Liver (tissue), 3 donors: ENCODE results near the gene MAMSTR.

Source experiments
- ATF3 ChIP-seq: IDR thresholded peaks from 2 replicates; pipeline ENCODE4 v1.6.1; 2016; ENCODE audit warnings: antibody characterized with exemption
- CTCF ChIP-seq: fragments of 150-350 bp; IDR thresholded peaks from 2 replicates; pipeline ENCODE4 v1.5.1; 2017; ENCODE audit warnings: improper control_type of control experiment, low read depth, low read length; ENCODE audit not compliant: missing input control
- FOXA1 ChIP-seq: IDR thresholded peaks from 2 replicates; pipeline ENCODE4 v1.6.1; 2016; ENCODE audit warnings: antibody characterized with exemption
- MAX ChIP-seq: IDR thresholded peaks from 2 replicates; pipeline ENCODE4 v1.6.1; 2016; ENCODE audit warnings: antibody characterized with exemption
- RAD21 ChIP-seq, 2 donors: IDR thresholded peaks; 2 replicates each; pipeline ENCODE4 v1.6.1; 2016; ENCODE audit warnings: antibody characterized with exemption in 2 of 2, mild to moderate bottlenecking in 2 of 2
- REST ChIP-seq: IDR thresholded peaks from 2 replicates; pipeline ENCODE4 v1.6.1; 2016; ENCODE audit warnings: antibody characterized with exemption, mild to moderate bottlenecking
- RXRA ChIP-seq, 2 donors: IDR thresholded peaks; 2 replicates each; pipeline ENCODE4 v1.6.1; 2017 to 2018; ENCODE audit warnings: antibody characterized with exemption in 2 of 2, mild to moderate bottlenecking in 1 of 2
- TAF1 ChIP-seq: conservative IDR thresholded peaks from 2 replicates; pipeline ENCODE4 v1.6.1; 2016; ENCODE audit warnings: antibody characterized with exemption, mild to moderate bottlenecking
- donor health status: healthy.
- donor health status: healthy.

- TF ChIP-seq CTCF (no peak), REST (no peak), ATF3 (no peak), MAX (no peak), FOXA1 (no peak), RXRA (IDR thresholded peaks at IDR 0.05) (no peak), TAF1 (no peak), RAD21 (IDR thresholded peaks at IDR 0.05) (no peak)
Observed at GRCh38 chr19:48720251-48720612, 707 bp upstream of the MAMSTR start.
